Sigmoid colon (tissue), 7 donors: ENCODE data around the gene WDFY4. TPM values are rescaled to one million over a fixed set of nuclear protein-coding genes. Genes with fewer than 3 reads are reported as not detected.
A peak's percentile ranks its signal among the peaks of the same experiment; 100 is the strongest.

Experiments
- DNase-seq: peaks from one replicate; pipeline ENCODE4 v3.0.0-alpha.2; 2019
- H3K27ac ChIP-seq, 4 donors: fragments of 200-600 bp; sonication (generic); one replicate each; pipeline ENCODE4 v1.5.1; 2016 to 2019; ENCODE audit warnings: mild to moderate bottlenecking in 1 of 4
- H3K27me3 ChIP-seq, 3 donors: fragments of 200-600 bp; sonication (generic); one replicate each; pipeline ENCODE4 v1.5.1; 2019; ENCODE audit warnings: mild to moderate bottlenecking in 1 of 3
- H3K36me3 ChIP-seq, 4 donors: fragments of 200-600 bp; sonication (generic); one replicate each; pipeline ENCODE4 v1.5.1; 2016 to 2019
- H3K4me1 ChIP-seq, 4 donors: fragments of 200-600 bp; sonication (generic); one replicate each; pipeline ENCODE4 v1.5.1; 2017 to 2019
- H3K4me3 ChIP-seq, 4 donors: fragments of 200-600 bp; sonication (generic); one replicate each; pipeline ENCODE4 v1.5.1; 2017 to 2019; ENCODE audit warnings: mild to moderate bottlenecking in 2 of 4, moderate library complexity in 1 of 4
- H3K9me3 ChIP-seq, 4 donors: fragments of 200-600 bp in 3 of 4; sonication (generic) in 3 of 4; one replicate each; pipeline versions ENCODE4 v1.5.1 to v1.6.1; 2013 to 2019
- CTCF ChIP-seq, 4 experiments: fragments of 450-650 bp in 3 of 4; fragments of 200-600 bp in 1 of 4; IDR thresholded peaks; one replicate each; pipeline ENCODE4 v1.5.1; 2016 to 2019; ENCODE audit warnings: antibody characterized with exemption in 4 of 4, mild to moderate bottlenecking in 3 of 4, moderate library complexity in 2 of 4
- EP300 ChIP-seq, 4 donors: sonication (generic); formaldehyde crosslinking; IDR thresholded peaks; one replicate each; pipeline ENCODE4 v1.6.1; 2017; ENCODE audit warnings: antibody characterized with exemption in 4 of 4
- POLR2A ChIP-seq, 2 donors: fragments of 450-650 bp; IDR thresholded peaks; one replicate each; pipeline ENCODE4 v1.6.1; 2016; ENCODE audit warnings: antibody characterized with exemption in 2 of 2, mild to moderate bottlenecking in 2 of 2, moderate library complexity in 2 of 2
- POLR2AphosphoS5 ChIP-seq, 4 donors: sonication (generic); formaldehyde crosslinking; IDR thresholded peaks; one replicate each; pipeline ENCODE4 v1.6.1; 2017; ENCODE audit warnings: antibody characterized with exemption in 4 of 4
- WGBS, 2 donors: extraction: QIAGEN DNeasy Blood & Tissue Kit; methylation state at CpG; one replicate each; pipeline ENCODE4 v1.1.7; 2013; 5-methylcytosine and 5-hydroxymethylcytosine counted together
- intact Hi-C: fragments of 100-400 bp; cut with DNase I; formaldehyde crosslinking; loops from one replicate; pipeline ENCODE4 v1.15.1; 2023
- polyA plus RNA-seq, 3 donors: library from polyadenylated mRNA; stranded (reverse); fragments of 200-250 nt; gene quantifications; one replicate each; pipeline ENCODE4 v1.2.3, GENCODE V29; 2013
- total RNA-seq, 4 donors: library from RNA; depleted of rRNA; stranded (reverse); fragments of >200 nt; gene quantifications; one replicate each; pipeline ENCODE4 v1.1.0, GENCODE V29; 2016
- donor health status: healthy with polysubstance abuse.
- donor health status: Bipolar disorder and iron deficiency.
- donor health status: healthy.

WDFY4 gene
- total and polyA plus RNA-seq, 7 donors: 0.60 to 18.6 (median 2.5) TPM

- intact Hi-C loops: no loop called here
- Histone ChIP-seq H3K9me3 (no peaks in the 10 kb centered on the region), H3K27ac (no peak overlapping the region), H3K4me3 (no peak overlapping the region), H3K4me1 (no peaks in the 10 kb centered on the region), H3K36me3 (no peaks in the 10 kb centered on the region), H3K27me3 (no peaks in the 10 kb centered on the region)
- no peak for DNase-seq
- TF ChIP-seq EP300 (IDR thresholded peaks at IDR 0.05): no peak
- no peak for TF ChIP-seq POLR2A (IDR thresholded peaks at IDR 0.05)
- no peak for TF ChIP-seq POLR2AphosphoS5 (IDR thresholded peaks at IDR 0.05)
- peak in 1 of 4 experiments; percentile 6 for TF ChIP-seq CTCF (IDR thresholded peaks at IDR 0.05)
- WGBS, 2 donors: 85 to 92% methylated on average over 2 of the region's 2 CpGs
Observed at GRCh38 chr10:48809261-48809660, 124.6 kb downstream of the WDFY4 start.

- Histone ChIP-seq H3K27ac (no peak overlapping the region), H3K4me3 (no peak overlapping the region), H3K9me3 (no peaks in the 10 kb centered on the region), H3K36me3 (no peaks in the 10 kb centered on the region), H3K4me1 (no peaks in the 10 kb centered on the region), H3K27me3 (no peaks in the 10 kb centered on the region)
- WGBS, 2 donors: 80 to 87% methylated on average over 5 of the region's 5 CpGs
- DNase-seq: no peak
- intact Hi-C loops: no loop called here
- TF ChIP-seq EP300 (IDR thresholded peaks at IDR 0.05): no peak
- no peak for TF ChIP-seq POLR2AphosphoS5 (IDR thresholded peaks at IDR 0.05)
- TF ChIP-seq POLR2A (IDR thresholded peaks at IDR 0.05): no peak
- TF ChIP-seq CTCF (IDR thresholded peaks at IDR 0.05): no peak
Observed at GRCh38 chr10:48811461-48811860, 126.8 kb downstream of the WDFY4 start.

- Histone ChIP-seq H3K36me3 (no peaks in the 10 kb centered on the region), H3K9me3 (no peaks in the 10 kb centered on the region), H3K27ac (no peak overlapping the region), H3K4me3 (no peak overlapping the region), H3K27me3 (no peaks in the 10 kb centered on the region), H3K4me1 (no peaks in the 10 kb centered on the region)
- 89 to 93% methylated on average over 4 of the region's 4 CpGs for WGBS, 2 donors
- TF ChIP-seq EP300 (IDR thresholded peaks at IDR 0.05) (no peak), POLR2A (IDR thresholded peaks at IDR 0.05) (no peak), POLR2AphosphoS5 (IDR thresholded peaks at IDR 0.05) (no peak), CTCF (IDR thresholded peaks at IDR 0.05) (no peak)
- DNase-seq: no peak
- intact Hi-C loops: no loop called here
Observed at GRCh38 chr10:48811917-48812316, 127.2 kb downstream of the WDFY4 start.

- Histone ChIP-seq H3K4me3 (no peak overlapping the region), H3K4me1 (no peaks in the 10 kb centered on the region), H3K36me3 (no peaks in the 10 kb centered on the region), H3K27ac (no peak overlapping the region), H3K27me3 (no peaks in the 10 kb centered on the region), H3K9me3 (no peaks in the 10 kb centered on the region)
- no peak for DNase-seq
- TF ChIP-seq POLR2A (IDR thresholded peaks at IDR 0.05) (no peak), CTCF (IDR thresholded peaks at IDR 0.05) (no peak), POLR2AphosphoS5 (IDR thresholded peaks at IDR 0.05) (no peak), EP300 (IDR thresholded peaks at IDR 0.05) (no peak)
- intact Hi-C loops: no loop called here
- 29 to 61% methylated on average over 1 of the region's 1 CpG for WGBS, 2 donors
Observed at GRCh38 chr10:48813291-48813690, 128.6 kb downstream of the WDFY4 start.

- Histone ChIP-seq H3K4me3 (no peak overlapping the region), H3K9me3 (no peaks in the 10 kb centered on the region), H3K4me1 (no peaks in the 10 kb centered on the region), H3K27ac (no peak overlapping the region), H3K27me3 (no peaks in the 10 kb centered on the region), H3K36me3 (no peaks in the 10 kb centered on the region)
- intact Hi-C loops: no loop called here
- 86 to 94% methylated on average over 3 of the region's 3 CpGs for WGBS, 2 donors
- no peak for TF ChIP-seq POLR2A (IDR thresholded peaks at IDR 0.05)
- TF ChIP-seq EP300 (IDR thresholded peaks at IDR 0.05): no peak
- TF ChIP-seq CTCF (IDR thresholded peaks at IDR 0.05): no peak
- TF ChIP-seq POLR2AphosphoS5 (IDR thresholded peaks at IDR 0.05): no peak
- no peak for DNase-seq
Observed at GRCh38 chr10:48813825-48814224, 129.2 kb downstream of the WDFY4 start.
